ENCODE results near the gene RSU1.

Gene RSU1

DNA sequence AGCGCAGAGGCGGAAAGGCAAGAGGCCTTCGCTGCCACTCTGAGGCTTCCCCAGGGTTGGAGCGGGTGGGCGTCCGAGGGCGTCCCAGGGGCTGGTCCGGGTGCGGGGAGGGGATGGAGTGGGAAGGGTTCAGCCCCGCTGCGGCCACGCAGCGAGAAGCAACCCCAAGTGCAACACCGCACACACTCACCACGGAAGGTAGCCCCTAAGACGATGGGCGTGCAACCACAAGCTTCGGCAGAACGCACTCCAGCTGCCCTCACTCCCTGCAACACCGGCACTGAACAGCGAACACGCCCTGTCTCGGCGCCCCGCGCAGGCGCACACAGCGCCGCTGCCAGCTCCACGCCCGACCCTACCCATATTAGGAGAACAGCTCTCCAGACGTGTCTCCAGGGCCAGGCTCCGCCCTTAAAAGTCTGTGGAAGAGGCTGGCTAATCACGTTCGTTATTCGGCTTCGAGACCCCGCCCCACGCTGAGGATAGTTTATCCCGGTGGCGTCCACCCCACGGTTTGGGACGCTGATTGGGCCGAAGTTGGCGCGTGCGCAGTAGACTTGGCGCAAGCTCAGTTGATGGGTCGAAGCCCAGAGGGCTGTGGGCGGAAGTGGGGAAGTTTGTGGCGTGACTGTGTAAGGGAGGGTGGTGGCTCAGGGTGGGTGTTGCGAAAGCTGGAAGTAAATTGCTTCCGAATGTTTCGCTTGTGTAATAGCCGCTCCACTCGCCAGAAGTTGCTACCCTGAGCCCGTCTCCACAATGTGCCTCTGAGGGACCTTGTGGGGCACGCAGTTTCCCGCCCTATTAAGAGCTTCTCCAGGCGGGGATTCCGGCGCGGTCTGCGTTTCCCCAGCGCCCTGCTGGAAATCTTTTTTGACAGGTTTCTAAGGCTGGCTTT, at the start of gene RSU1:
Gene RSU1 (minus strand): TSS at position 300 of the 895 bp plus-strand sequence. CDS start 343 bp downstream, outside the sequence.
- no peaks in the 10 kb centered on the region for H3K36me3 ChIP-seq (ENCODE audit: control insufficient read depth, insufficient read depth, low read length)
- no peaks in the 10 kb centered on the region for H3K4me1 ChIP-seq (ENCODE audit: control insufficient read depth, insufficient read depth, low read length)
- peak within 1 kb of the TSS; percentile 88 for H3K9ac ChIP-seq (ENCODE audit: low read depth, low read length)
- no peaks in the 10 kb centered on the region for H3K27me3 ChIP-seq (ENCODE audit: control insufficient read depth, insufficient read depth, low read length)
- H3K9me3 ChIP-seq (ENCODE audit: control insufficient read depth, insufficient read depth, low read length), result no peaks in the 10 kb centered on the region
- H3K4me3 ChIP-seq (ENCODE audit: low read depth, low read length), result peak within 1 kb of the TSS; percentile 98

DNA sequence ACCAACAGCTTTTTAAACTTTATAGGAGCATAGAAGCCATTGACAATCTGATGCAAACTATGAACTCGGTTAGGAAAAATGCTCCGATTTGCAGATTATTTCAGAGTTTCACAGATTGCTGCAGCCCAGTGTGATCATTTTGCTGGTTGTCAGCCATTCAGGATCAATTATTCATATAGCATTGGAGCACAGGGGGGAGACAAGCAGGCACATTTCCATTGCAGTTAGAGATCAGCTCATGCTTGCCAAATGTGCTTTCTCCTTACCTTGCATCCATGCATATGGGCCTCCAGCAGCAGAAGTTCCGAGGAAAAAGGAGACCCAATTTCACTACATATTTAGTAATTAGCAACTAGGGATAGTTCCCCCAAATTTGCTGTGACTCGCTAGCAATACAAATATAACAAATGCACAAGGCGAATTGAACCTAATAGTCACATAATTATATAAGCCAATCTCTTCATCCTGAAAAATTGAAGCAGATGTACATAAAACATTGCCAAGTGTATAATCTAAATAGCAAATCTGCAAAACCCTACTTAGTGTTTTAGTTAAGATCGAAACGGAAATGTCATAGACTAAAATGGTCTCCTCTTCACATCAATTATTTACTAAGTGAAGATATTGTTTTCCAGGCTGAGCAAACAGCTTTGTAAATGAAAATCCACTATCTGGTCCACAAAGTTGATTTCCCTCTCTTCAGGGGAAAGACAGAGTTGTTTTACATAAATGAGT, 49.5 kb upstream of the RSU1 start:
- no peaks in the 10 kb centered on the region for H3K27me3 ChIP-seq (ENCODE audit: control insufficient read depth, insufficient read depth, low read length)
- H3K4me1 ChIP-seq (ENCODE audit: control insufficient read depth, insufficient read depth, low read length), result peaks cover 25% of the 10 kb centered on the region
- no peak overlapping the region for H3K9ac ChIP-seq (ENCODE audit: low read depth, low read length)
- H3K9me3 ChIP-seq (ENCODE audit: control insufficient read depth, insufficient read depth, low read length), result no peaks in the 10 kb centered on the region
- H3K4me3 ChIP-seq (ENCODE audit: low read depth, low read length), result no peak overlapping the region
- H3K36me3 ChIP-seq (ENCODE audit: control insufficient read depth, insufficient read depth, low read length), result no peaks in the 10 kb centered on the region

DNA sequence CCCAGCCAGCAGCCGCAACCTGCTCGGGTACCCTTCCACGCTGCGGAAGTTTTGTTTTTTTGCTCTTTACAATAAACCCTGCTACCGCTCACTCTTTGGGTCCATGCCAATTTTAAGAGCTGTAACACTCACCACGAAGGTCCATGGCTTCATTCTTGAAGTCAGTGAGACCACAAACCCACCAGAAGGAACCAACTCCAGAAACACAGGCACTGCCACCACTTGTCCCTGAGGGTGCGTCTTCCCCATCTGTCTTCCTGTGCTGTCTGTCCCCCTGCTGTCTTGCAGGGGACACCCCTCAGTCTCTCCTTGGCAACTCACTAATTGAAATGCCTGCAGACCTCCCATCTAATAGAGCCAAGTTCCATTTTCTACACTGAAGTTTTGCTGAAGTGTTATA, 48.5 kb upstream of the RSU1 start:
- Histone ChIP-seq H3K4me1 (ENCODE audit: control insufficient read depth, insufficient read depth, low read length) (peaks cover 25% of the 10 kb centered on the region), H3K9ac (ENCODE audit: low read depth, low read length) (no peak overlapping the region), H3K4me3 (ENCODE audit: low read depth, low read length) (no peak overlapping the region), H3K27me3 (ENCODE audit: control insufficient read depth, insufficient read depth, low read length) (no peaks in the 10 kb centered on the region), H3K9me3 (ENCODE audit: control insufficient read depth, insufficient read depth, low read length) (no peaks in the 10 kb centered on the region), H3K36me3 (ENCODE audit: control insufficient read depth, insufficient read depth, low read length) (no peaks in the 10 kb centered on the region)

DNA sequence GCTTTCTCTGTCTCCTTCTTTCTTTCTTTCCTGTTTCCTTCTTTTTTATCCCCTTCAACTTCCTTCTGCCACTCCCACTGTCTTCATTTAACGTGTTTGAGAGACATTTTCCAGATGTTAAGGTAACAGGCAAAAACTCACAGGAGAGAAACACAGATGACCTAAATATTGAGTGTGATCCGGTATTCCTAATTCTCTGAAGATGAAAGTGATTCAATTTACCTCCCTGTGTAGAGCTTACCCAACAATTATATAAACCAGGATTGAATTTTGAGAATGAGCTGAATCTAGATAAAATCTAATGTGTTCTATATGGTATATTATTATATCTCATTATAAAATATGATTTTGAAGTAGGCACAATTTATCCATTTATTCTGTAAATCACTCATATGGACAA, 46.5 kb upstream of the RSU1 start:
- Histone ChIP-seq H3K36me3 (ENCODE audit: control insufficient read depth, insufficient read depth, low read length) (no peaks in the 10 kb centered on the region), H3K27me3 (ENCODE audit: control insufficient read depth, insufficient read depth, low read length) (no peaks in the 10 kb centered on the region), H3K4me1 (ENCODE audit: control insufficient read depth, insufficient read depth, low read length) (peaks cover 24% of the 10 kb centered on the region), H3K9me3 (ENCODE audit: control insufficient read depth, insufficient read depth, low read length) (no peaks in the 10 kb centered on the region), H3K9ac (ENCODE audit: low read depth, low read length) (no peak overlapping the region), H3K4me3 (ENCODE audit: low read depth, low read length) (no peak overlapping the region)

DNA sequence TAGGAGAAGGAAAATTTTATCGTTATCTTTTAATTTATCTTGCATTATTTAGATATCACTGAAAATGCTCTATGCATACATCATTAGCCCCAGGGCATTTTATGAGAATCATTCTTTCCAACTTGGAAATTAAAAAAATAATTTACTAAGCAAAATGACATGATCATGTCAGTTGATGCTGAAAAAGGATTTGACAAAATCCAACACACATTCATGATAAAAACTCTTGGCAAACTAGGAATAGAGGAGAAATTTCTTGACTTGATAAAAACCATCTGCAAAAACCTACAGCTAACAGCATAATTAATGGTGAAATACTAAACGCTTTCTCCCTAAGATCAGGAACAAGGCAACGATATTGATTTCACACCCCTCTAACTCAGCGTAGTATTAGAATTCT, 40.2 kb upstream of the RSU1 start:
- Histone ChIP-seq H3K9ac (ENCODE audit: low read depth, low read length) (no peak overlapping the region), H3K27me3 (ENCODE audit: control insufficient read depth, insufficient read depth, low read length) (no peaks in the 10 kb centered on the region), H3K9me3 (ENCODE audit: control insufficient read depth, insufficient read depth, low read length) (no peaks in the 10 kb centered on the region), H3K4me3 (ENCODE audit: low read depth, low read length) (no peak overlapping the region), H3K36me3 (ENCODE audit: control insufficient read depth, insufficient read depth, low read length) (no peaks in the 10 kb centered on the region), H3K4me1 (ENCODE audit: control insufficient read depth, insufficient read depth, low read length) (peaks cover 8% of the 10 kb centered on the region)

DNA sequence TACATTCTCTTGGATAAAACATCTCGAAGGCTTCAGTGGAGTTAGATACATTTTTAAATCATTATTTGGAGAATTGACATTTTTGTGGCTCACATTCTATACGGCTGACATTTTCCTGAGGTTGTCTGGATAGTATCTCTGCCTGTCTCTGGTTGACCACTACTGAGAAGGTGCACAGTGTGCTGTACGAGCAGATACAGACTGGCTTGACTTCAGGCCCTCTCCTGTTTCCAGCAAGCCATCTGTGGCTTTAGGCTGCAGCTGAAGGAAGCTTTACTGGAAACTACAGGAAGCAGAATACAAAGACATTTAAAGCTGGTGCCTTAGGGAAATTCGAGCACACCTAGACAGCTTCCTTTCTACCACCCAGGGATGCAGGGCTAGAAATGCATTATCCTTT, 39.3 kb upstream of the RSU1 start:
- peaks cover 8% of the 10 kb centered on the region for H3K4me1 ChIP-seq (ENCODE audit: control insufficient read depth, insufficient read depth, low read length)
- no peak overlapping the region for H3K9ac ChIP-seq (ENCODE audit: low read depth, low read length)
- H3K36me3 ChIP-seq (ENCODE audit: control insufficient read depth, insufficient read depth, low read length), result no peaks in the 10 kb centered on the region
- no peaks in the 10 kb centered on the region for H3K27me3 ChIP-seq (ENCODE audit: control insufficient read depth, insufficient read depth, low read length)
- no peak overlapping the region for H3K4me3 ChIP-seq (ENCODE audit: low read depth, low read length)
- no peaks in the 10 kb centered on the region for H3K9me3 ChIP-seq (ENCODE audit: control insufficient read depth, insufficient read depth, low read length)

DNA sequence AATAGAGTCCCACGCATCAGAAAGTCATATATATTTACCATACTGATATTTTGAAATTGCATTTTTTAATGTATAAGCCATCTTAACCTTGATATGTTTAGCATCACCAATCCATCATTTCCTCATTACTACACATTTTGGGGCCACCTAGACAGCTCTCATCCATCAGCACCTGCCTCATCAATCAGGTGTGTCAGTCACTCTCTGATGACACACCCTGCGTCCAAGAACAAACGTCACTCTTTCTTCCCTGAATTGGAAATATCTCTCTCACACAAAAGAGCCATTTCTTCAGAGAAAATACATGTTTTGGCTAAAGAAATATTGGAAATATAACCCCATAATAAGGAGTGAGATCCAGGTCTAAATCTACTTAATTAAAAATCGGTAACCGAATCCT, 38.9 kb upstream of the RSU1 start:
- H3K4me1 ChIP-seq (ENCODE audit: control insufficient read depth, insufficient read depth, low read length), result peaks cover 8% of the 10 kb centered on the region
- no peaks in the 10 kb centered on the region for H3K9me3 ChIP-seq (ENCODE audit: control insufficient read depth, insufficient read depth, low read length)
- no peaks in the 10 kb centered on the region for H3K27me3 ChIP-seq (ENCODE audit: control insufficient read depth, insufficient read depth, low read length)
- no peak overlapping the region for H3K9ac ChIP-seq (ENCODE audit: low read depth, low read length)
- H3K4me3 ChIP-seq (ENCODE audit: low read depth, low read length), result no peak overlapping the region
- no peaks in the 10 kb centered on the region for H3K36me3 ChIP-seq (ENCODE audit: control insufficient read depth, insufficient read depth, low read length)

DNA sequence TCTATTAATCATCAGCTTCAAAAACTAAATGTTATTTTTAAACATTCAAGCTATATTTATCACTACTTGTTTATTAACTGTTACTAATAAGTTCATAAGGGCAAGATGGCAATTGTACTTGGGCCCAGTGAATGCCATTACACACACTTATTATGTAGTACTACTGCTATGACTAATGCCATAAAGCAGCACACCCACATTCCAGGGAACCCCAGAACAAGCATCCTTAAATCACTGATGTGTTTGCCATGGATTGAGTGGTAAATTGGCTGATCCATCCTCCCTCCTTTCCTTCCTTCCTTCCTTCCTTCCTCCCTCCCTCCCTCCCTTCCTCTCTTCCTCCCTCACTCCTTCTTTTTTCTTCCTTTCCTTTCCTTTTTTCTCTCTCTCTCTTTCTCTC, 37.4 kb upstream of the RSU1 start:
- H3K9ac ChIP-seq (ENCODE audit: low read depth, low read length), result no peak overlapping the region
- H3K4me1 ChIP-seq (ENCODE audit: control insufficient read depth, insufficient read depth, low read length), result peaks cover 8% of the 10 kb centered on the region
- no peaks in the 10 kb centered on the region for H3K36me3 ChIP-seq (ENCODE audit: control insufficient read depth, insufficient read depth, low read length)
- no peak overlapping the region for H3K4me3 ChIP-seq (ENCODE audit: low read depth, low read length)
- no peaks in the 10 kb centered on the region for H3K9me3 ChIP-seq (ENCODE audit: control insufficient read depth, insufficient read depth, low read length)
- H3K27me3 ChIP-seq (ENCODE audit: control insufficient read depth, insufficient read depth, low read length), result no peaks in the 10 kb centered on the region

DNA sequence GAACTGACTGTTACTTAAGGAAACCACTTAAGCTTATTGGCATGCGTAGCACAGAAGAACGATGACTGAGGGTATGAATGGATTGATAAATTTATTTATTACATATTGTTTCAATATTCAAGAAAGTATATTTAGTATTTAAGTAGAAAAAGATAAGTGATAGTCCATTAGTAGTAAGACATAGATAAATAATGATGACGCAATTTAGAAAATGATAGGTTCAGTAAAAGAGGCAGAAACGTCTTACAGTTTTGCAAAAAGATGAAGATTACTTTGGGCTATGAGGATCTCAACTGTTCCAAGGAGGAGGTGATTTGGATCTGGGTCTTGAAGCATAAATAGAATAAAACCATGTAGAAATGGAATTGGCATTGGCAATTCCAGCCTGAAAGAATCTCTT, 36.6 kb upstream of the RSU1 start:
- H3K4me3 ChIP-seq (ENCODE audit: low read depth, low read length), result no peak overlapping the region
- H3K36me3 ChIP-seq (ENCODE audit: control insufficient read depth, insufficient read depth, low read length), result no peaks in the 10 kb centered on the region
- no peaks in the 10 kb centered on the region for H3K9me3 ChIP-seq (ENCODE audit: control insufficient read depth, insufficient read depth, low read length)

DNA sequence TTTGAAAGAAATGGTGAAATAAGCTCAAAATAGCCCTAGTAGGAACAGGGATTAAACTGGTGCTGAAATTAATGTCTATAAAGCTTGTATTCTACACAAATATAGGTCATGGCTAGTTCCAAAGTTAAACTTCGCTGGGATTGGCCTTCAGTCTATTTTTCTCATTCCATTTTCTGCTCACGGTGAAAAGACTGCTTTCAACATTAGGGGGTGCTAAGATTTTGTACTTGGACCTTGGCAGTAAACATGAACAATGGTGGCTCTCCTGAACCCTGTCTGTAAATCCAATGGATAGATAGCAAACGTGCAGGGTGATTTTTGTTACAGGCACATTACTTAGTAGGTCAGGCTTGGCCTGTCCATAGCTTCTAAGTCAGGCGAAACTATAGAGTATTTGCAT, 36.0 kb upstream of the RSU1 start:
- no peaks in the 10 kb centered on the region for H3K27me3 ChIP-seq (ENCODE audit: control insufficient read depth, insufficient read depth, low read length)
- H3K36me3 ChIP-seq (ENCODE audit: control insufficient read depth, insufficient read depth, low read length), result no peaks in the 10 kb centered on the region
- H3K9me3 ChIP-seq (ENCODE audit: control insufficient read depth, insufficient read depth, low read length), result no peaks in the 10 kb centered on the region
- peaks cover 8% of the 10 kb centered on the region for H3K4me1 ChIP-seq (ENCODE audit: control insufficient read depth, insufficient read depth, low read length)
- no peak overlapping the region for H3K4me3 ChIP-seq (ENCODE audit: low read depth, low read length)
- no peak overlapping the region for H3K9ac ChIP-seq (ENCODE audit: low read depth, low read length)

More for the DNA sequence above, 36.6 kb upstream of the RSU1 start:
- Histone ChIP-seq H3K4me1 (ENCODE audit: control insufficient read depth, insufficient read depth, low read length) (peaks cover 8% of the 10 kb centered on the region), H3K27me3 (ENCODE audit: control insufficient read depth, insufficient read depth, low read length) (no peaks in the 10 kb centered on the region), H3K9ac (ENCODE audit: low read depth, low read length) (no peak overlapping the region)

DNA sequence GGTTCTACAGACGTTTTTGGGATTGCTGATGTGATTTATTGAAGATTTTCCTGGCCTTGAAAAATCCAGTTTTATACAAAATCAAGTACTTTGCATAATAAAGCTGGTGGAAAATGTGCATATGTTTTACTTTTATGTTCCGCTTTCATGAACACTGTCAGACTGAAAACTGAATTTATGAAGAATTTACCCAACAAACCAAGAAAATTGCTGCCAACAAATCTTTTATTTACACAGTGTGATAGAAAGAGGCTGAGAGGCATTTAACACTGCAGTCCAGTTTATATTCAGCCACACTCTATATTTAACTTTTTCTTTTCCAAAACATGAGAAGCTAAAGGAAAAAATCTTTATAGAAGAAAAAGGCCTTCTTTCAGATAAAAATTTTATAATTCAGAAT, 35.4 kb upstream of the RSU1 start:
- no peaks in the 10 kb centered on the region for H3K27me3 ChIP-seq (ENCODE audit: control insufficient read depth, insufficient read depth, low read length)
- H3K4me1 ChIP-seq (ENCODE audit: control insufficient read depth, insufficient read depth, low read length), result peaks cover 8% of the 10 kb centered on the region
- H3K4me3 ChIP-seq (ENCODE audit: low read depth, low read length), result no peak overlapping the region
- H3K36me3 ChIP-seq (ENCODE audit: control insufficient read depth, insufficient read depth, low read length), result no peaks in the 10 kb centered on the region
- H3K9ac ChIP-seq (ENCODE audit: low read depth, low read length), result no peak overlapping the region
- H3K9me3 ChIP-seq (ENCODE audit: control insufficient read depth, insufficient read depth, low read length), result no peaks in the 10 kb centered on the region

Data from iPS-15b (cell line).